Tibial nerve (tissue), 4 donors: ENCODE measurements around the gene HADHB.

Experiments used
- EP300 ChIP-seq, 2 donors: sonication (generic); formaldehyde crosslinking; IDR thresholded peaks; one replicate each; pipeline ENCODE4 v1.6.1; 2017; ENCODE audit warnings: antibody characterized with exemption in 2 of 2, mild to moderate bottlenecking in 1 of 2
- TF ChIP-seq, protein P1 (sequence below), 5 experiments: fragments of 200-600 bp in 3 of 5; fragments of 450-650 bp in 2 of 5; sonication (generic) in 3 of 5; IDR thresholded peaks; one replicate each; pipeline ENCODE4 v1.5.1; 2016 to 2019; ENCODE audit warnings: antibody characterized with exemption in 5 of 5, mild to moderate bottlenecking in 3 of 5, moderate library complexity in 2 of 5

DNA sequence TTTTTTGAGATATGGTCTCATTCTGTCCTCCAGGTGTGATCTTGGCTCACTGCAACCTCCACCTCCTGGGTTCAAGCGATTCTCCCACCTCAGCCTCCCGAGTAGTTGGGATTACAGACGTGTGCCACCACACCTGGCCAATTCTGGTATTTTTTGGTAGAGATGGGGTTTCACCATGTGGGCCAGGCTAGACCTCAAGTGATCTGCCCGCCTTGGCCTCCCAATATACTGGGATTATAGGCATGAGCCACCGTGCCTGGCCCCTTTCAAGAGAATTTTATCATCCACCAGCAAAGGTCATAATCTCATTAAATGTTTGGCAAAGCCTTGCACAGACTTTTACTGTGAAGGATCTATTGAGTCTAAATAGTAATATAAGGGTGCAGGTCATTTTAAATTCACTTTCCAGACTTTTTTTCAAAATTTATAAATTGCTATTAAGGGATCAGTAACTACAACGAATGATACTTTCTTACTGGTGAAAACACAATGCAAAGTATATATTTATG, 2.8 kb upstream of the HADHB start:
- TF ChIP-seq, protein P1, sequence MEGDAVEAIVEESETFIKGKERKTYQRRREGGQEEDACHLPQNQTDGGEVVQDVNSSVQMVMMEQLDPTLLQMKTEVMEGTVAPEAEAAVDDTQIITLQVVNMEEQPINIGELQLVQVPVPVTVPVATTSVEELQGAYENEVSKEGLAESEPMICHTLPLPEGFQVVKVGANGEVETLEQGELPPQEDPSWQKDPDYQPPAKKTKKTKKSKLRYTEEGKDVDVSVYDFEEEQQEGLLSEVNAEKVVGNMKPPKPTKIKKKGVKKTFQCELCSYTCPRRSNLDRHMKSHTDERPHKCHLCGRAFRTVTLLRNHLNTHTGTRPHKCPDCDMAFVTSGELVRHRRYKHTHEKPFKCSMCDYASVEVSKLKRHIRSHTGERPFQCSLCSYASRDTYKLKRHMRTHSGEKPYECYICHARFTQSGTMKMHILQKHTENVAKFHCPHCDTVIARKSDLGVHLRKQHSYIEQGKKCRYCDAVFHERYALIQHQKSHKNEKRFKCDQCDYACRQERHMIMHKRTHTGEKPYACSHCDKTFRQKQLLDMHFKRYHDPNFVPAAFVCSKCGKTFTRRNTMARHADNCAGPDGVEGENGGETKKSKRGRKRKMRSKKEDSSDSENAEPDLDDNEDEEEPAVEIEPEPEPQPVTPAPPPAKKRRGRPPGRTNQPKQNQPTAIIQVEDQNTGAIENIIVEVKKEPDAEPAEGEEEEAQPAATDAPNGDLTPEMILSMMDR (IDR thresholded peaks at IDR 0.05): no peak
- no peak for TF ChIP-seq EP300 (IDR thresholded peaks at IDR 0.05)
